ENCODE results near the gene PLXNA2.

PLXNA2 gene

DNA sequence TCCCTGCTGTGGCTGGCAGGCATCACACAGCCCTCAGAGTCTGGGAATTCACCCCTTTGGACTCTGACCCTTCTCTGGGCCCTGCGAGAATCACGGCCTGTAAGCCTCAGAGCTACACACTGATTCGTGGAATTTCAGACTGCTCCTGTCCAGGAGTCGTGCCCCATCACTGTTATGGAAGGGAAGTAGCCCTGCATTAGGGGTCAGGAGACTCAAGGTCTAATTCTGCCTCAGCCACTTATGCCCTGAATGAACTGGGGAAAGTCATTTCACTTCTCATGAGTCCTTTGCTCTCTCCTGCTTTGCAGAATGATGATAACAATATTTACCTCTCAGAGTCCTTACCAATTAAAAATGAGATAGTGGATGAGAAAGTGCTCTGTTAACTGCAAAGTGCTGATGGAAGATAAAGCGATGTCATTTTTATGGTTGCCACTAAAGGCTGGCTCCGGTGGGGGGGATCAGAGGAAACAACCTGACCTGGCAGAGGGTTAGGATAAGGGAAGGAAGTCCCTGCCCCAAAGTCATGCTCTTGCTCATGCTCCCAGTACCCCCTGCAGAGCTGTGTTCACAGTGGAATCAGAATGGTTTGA lies 184.7 kb downstream of the PLXNA2 start:
- no peak for DNase-seq

DNA sequence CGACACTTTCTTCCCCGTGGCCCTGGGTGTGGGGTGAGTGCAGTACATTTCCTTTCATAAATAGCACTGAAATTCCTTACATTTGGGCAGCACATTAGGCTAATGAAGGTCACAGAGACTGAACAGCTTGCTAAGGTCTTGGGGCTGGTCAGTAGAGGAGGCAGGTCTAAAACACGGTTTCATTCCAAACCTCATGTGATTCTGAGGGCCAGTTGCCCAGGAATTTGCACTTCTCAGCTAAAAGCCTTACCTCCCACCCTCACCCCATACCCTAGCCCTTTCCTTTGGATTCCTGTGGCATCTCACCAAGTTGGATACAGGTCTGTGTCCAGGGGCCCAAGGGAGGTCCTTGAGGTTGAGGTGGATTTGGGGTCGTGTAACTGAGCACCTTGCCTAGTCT lies 185.4 kb downstream of the PLXNA2 start:
- no peak for DNase-seq

DNA sequence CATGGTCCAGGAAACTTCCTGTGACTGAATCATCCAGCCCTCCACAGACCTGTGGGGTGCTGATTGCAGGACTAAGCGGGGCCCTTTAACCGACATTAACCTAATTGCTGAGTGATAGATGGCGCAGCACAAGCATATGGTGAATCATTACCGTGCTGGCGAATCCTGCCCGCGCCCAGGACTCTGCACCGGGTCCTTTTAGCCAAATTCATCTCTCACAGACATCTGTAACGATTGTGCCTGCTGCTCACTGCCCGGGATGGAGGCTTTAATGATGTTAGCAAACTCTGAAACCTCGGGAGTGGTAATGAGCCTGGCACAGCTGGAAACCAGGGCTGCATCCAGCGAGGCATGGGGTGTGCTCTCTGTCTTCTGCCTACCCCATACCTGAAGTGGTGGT lies 185.9 kb downstream of the PLXNA2 start:
- DNase-seq, result no peak

DNA sequence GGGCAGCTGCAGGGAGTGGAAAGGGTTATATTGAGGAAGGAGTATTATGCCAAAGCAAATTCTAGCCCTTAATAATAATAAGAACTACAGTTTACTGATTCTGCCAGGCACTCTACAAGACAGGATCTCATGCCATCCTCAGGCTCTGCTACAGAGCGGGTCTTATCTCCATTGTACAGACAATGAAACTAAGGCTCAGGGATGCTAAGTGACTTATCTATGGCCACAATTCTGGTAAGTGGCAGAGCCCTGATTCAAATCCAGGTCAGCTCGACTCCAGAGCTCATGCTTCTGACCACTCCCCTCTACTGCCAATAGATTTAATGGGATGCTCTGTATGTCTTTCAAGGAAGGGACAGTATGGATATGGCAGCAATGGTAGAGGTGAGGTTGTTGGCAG lies 187.1 kb downstream of the PLXNA2 start:
- DNase-seq, result no peak

DNA sequence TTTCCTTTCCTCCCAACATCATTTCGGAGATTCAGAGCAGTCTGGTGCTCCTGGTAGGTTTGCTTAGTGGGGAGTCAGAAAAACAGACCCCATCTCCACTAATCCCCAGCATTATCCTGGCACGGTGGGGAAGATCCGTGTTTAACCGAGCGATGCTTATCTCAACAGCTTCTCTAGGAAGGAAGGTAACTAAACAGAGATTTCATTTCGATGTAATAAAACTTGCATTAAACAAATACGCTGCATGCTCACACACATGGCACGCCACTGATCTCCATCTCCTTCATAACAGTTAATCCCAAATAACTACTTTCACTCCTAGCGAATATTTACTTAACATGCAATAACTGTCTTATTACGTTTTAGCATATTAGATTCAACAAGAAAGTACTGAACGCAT lies 188.6 kb downstream of the PLXNA2 start:
- no peak for DNase-seq

DNA sequence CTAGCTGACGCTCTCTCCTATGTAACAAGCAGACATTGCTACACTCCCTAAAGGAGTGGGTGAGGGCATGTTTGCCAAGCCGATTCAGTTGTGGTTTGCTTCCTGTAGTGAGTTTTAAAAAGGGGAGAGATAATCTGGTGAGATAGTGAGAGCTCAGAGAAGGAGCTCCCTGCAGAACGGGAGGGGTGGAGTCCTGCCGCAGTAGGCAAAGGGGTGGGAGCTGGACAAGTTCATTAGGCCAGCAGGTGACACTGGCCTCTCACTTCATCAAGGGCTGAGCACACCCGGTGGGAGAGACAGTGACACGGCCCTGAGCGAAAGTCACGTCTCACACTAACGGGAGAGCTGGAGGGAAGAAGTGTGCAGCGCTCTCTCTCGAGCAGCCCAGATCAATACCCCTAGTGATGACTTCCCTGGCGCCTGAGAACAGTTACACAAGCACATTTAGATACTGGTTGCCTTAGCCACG lies 189.2 kb downstream of the PLXNA2 start:
- no peak for DNase-seq

DNA sequence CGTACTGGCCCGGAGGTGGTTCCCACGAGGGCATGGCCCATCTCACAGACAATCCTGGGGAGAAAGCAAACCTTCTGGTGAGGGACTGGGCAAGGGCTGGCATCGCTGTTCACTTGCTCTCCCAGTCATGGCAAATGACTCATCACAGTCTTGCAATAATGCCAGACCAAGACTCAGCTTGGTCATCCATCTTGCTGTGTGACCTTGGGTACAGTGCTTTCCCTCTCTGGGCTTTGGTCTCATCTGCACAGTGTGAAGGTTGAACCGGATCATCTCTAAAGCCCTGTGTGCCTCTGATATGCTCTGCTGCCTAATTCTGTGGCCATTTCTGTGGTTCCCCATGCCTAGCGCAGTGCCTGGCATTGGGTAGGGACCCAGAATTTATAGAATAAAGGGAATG lies 189.7 kb downstream of the PLXNA2 start:
- DNase-seq, result no peak

DNA sequence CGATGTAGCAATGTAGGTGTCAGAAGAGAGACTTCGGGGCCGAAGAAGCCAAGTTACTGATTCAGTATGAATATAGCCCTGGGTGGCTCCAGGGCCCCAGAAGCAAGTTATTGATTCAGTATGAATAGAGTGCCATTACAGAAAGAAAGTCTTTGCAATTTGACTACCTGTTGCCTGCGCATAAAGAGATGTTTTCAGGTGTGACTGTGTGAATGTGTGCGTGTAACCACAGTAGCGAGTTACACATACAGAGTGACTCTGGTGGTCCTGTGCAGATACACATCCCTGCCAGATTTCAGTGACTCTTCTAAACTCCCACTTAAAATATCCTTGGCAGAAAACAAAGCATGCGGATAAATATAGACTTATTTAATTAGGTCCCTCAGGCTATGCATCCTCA lies 190.5 kb downstream of the PLXNA2 start:
- no peak for DNase-seq

DNA sequence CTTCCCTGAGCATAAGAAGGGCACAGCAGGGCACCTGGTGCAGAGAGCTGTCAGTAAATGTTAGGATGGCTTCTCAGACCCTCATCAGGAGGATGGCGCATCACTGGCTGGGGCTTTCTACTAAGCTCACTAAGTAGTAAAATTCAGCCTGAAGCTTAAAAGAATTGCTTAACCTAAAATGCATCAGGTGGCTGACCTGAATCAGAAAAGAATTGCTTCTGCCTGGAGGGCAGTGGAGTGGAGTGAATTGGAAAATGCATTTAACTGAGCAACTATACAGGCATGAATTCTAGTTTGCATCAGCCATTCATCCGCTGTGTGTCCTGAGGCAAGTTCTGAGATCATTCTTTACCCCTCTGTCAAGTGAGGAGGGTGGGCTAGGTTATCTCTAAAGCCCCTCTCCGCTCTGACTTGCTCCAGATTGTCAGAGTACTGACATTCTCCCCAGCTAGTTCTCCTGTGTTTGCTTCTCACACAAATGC lies 191.2 kb downstream of the PLXNA2 start:
- no peak for DNase-seq

DNA sequence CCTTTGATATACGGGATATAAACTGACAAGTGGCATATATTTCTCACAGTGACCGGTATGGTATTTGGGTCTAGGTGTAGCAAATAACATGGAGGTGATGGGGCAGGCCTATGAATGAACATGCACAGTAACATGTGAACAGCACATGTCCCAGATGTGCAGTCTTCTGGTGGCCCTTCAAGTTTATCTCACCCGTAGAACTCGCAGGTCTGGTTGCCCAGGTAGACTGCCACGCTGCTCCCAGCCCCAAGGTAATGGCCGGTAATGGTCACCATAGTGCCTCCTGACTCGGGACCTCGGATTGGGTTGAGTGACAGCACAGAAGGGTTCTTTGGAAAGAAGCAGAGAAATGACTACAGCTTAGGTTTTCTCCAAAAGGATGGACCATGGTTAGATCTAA lies 192.0 kb downstream of the PLXNA2 start:
- DNase-seq, result no peak

DNA sequence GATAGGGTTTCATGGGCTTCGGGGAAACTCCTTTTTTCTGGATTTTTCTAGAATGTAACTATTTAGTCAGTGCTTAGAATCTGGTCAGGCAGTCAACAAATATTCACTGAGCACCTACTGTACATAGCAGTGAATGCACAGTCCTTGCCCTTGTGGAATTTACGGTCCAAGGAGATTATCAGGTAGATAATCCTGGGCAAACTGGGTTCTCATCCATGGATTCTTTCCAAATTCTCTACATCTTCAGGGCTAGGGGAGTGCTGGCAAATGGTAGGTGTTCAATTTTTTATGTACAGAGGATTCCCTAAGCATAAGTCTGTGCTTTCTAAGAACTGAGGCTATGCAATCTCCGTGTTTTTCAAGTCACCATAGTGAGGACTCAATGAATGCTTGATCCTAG lies 192.5 kb downstream of the PLXNA2 start:
- DNase-seq, result no peak

DNA sequence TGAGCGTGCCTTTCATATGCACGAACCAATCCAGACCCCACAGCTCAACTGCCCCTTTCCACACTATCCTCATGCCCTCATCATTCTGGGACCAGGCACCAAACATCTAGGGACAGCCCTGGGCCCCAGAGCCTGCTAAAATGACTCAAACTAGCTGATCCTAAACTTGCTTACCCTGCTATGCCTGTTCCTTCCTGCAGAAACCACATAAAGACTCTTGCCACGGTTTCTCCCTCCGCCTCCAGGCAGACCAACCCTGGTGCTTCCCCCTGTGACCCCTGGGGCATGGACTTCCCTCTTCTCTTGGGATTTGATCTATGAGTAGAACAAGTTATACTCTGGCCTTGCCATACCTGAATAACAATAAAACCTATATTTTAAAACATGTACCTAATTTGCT lies 195.3 kb downstream of the PLXNA2 start:
- DNase-seq, result no peak

DNA sequence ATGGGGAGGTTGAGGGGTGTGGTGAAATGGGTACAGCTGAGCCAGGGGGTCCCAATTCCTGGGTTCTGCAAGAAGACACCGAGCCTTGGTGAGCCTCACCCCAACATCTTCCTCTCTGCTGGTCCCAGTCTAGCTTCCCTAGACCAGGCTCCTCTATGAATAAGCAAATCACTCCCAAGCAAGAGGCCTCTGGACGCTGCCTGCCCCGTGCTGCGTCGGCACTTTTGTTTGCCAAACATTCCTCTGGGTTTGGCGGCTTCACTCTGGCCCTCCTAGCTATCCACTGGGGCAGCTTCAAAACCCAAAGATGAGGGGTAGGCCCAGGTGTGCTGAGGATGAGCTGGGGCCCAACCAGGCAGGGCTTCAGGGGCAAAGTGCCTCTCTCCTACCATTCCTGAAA lies 196.2 kb downstream of the PLXNA2 start:
- DNase-seq, result no peak

DNA sequence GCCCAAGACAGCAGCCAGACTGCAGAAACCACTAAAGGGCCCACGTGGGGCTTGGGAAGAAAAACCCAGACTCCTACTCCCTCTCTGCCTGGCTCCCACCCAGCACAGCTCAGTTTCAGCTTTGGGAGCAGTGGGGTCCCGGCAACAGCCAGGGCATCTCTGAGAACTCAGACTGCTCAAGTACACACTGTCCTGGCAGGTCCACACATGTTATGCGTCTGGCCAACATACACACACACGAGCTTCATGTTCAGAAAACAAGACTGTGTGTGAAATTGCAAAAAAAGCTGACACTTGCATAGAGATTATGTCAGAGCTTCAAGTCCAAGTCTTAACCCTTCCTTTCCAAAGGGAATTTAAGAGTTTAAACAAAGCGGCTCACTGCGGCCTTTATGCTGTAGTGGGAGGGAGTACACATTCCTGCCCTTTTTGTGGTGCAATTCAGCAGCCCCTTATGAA lies 196.7 kb downstream of the PLXNA2 start:
- no peak for DNase-seq

DNA sequence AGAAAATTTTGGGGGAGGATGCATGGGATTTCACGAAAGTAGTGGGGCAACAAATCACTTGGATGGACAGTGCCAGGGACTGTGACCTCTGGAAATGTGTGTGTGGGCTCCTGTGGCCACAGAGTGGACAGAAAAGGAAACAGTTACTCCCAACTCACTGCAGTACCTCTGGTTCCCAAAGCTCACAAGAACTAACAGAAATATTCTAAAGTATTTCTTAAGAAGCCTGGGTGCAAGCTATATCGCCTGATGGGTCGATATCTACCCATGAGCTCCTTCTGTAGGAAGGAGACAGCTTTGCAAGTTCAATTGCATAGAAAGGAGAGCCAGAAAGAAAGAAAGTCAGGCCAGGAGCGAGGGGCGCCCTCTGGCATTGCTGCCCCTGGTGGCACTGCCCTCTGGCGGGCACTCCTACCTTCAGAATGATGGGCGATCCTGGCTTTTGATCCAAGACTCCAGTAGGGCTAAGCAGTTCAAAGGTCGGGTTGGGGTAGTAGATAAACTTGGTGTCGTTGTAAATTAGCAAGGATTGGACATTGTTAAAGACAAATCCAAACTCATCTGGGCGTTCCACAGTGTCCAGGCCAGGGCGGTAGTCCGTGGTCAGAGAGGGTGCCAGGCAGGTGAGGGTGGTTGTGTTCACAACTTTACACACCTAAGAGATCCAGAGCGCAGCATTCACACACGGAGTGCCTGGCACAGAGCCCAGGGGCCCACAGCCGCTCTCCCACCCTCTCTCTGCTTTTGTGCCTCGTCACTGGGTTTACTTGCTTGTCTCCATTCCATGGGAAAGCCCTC lies 198.5 kb downstream of the PLXNA2 start:
- DNase-seq, result no peak

DNA sequence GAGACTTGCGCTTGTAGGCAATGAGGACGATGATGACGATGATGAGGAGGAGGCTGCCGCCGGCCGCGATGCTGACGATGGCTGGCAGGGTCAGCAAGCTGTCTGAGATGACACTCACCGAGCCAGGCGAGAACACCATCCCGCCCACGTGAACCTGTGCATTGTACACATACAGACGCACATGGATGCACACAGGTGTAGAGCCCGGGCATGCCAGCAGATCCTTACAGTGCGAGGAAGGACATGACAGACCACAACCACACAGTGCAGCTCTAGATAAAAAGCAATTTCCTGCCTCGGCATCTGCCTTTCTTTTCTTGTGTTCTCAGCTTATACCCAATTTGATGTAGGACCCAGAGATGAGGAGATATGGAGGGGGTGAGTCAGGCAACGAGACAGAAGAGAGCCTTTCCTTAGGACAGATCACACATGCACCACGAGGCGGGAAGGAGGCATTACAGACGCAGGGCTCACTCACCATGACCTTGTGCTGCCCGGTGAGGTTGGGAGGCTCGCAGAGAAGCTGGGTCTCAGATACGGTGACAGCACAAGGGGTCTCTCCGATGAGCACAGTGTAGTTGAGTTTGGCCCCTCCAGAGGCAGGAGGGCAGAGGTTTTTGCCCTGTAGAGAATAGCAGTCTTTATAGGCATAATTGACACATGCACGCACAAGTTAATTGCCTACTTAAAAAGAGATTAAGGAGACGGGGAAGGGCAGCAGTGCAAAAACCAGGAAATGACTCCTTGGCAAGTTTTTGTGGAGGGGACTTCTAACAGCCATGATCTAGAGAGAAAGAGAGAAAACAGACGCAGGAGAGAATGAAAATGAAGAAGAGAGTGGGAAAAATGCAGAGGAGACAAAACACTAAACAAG lies 199.4 kb downstream of the PLXNA2 start:
- DNase-seq, result no peak

DNA sequence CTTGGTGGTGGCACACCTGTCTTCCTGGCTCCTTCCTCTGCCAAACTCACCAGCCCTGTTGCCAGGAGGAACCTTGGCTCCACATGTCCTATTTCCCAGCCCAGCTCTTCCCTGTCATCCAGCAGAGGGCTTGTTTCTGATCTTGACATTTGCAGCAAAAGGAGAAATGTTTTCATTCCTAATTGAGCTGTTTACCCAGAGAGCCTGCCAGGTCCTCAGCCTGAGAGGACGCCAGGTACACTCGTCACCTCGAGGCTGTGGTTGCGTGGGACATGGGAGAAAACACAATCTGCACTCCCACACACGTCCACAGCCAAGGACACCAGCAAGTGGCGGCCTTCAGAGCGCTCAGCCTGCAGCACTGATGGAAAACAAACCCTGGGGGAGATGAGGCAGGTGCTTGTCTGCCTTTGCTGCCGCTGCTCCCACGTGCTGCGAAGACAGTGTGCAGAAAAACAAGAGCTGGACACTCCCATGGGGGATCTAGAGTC lies 200.4 kb downstream of the PLXNA2 start:
- no peak for DNase-seq

DNA sequence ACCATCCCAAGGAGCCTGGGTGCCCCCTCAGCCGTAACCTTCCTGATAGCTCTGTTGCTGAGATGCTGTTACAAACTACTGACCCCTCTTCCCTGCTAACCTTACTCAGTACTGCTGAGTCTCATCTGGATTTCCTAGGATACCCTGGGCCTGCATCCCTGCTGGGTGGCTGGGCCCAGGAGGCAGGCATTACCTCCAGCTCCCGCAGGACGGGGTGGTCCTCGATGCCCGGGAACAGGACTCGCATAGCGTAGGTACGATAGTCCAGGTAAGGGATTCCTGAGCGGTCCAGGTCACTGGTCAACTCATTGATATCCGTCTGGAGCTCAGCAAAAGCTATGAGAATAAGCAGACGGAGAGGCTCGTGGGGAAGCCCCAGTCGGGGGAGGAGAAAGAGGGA lies 201.3 kb downstream of the PLXNA2 start:
- DNase-seq, result no peak

DNA sequence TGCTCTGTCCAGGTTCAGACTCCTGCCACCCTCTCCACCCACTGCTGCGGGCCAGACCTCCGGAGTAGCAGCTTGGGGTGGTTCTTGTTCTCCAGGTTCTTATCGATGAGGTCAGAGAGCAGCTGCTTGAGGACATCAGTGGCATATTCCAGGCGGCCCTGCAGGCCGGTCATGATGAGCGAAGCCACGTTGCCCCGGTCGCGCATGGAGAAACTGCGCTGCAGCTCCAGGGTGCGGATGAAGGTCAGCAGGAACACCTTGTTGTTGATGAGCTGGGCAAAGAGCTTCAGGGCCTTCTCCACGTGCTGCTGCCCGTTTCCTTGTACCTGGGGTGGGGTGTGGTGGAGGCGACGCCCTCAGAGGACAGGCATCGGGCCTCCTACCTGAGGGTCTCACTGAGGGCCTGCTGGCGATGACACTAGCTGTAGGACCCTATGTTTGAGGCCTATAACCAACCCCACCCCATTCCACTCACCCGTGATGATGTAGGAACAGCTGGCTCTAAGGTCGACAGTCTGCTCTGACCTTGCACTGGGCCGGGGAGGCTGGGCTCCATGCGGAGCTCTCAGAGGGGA lies 202.1 kb downstream of the PLXNA2 start:
- no peak for DNase-seq

DNA sequence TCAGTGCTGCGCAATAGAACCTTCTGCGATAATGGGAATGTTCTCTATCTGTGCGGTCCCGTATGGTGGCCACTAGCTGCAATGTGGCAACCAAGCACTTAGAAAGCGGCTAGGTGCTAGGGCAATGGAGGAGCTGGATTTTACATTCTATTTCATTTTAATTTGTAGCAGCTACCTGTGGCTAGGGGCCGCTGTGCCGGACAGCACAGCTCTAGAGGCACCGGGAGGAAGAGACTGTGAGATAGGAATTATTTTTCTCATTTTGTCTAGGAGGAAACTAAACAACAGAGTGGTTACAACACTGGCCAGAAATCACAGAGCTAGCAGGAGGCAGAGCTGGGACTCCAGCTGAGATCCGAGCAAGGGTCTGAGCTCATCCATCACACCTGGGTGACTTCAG lies 202.7 kb downstream of the PLXNA2 start:
- DNase-seq, result no peak

DNA sequence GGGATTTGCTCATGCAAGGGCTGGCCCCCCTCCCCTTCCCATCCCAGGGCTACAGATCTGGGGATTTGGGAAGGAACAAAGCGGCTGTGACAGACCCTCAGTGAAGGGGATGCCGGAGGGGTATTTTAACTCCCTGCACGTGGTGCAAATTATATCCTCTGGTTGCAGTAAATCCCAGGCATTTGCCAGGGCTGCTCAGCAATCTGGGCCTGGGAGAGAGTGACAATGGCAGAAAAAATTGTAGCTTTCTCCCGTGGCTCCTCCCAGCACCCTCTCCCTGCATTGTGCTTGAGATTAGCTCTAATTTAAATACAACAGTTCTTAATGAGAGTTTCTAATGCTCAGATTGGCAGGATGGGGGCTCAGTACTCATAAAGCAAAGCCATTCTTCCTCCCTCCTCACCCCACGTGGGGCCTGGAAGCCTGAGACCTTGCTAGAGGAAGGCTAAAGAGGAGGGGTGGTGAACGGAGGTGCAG lies 203.3 kb downstream of the PLXNA2 start:
- no peak for DNase-seq

DNA sequence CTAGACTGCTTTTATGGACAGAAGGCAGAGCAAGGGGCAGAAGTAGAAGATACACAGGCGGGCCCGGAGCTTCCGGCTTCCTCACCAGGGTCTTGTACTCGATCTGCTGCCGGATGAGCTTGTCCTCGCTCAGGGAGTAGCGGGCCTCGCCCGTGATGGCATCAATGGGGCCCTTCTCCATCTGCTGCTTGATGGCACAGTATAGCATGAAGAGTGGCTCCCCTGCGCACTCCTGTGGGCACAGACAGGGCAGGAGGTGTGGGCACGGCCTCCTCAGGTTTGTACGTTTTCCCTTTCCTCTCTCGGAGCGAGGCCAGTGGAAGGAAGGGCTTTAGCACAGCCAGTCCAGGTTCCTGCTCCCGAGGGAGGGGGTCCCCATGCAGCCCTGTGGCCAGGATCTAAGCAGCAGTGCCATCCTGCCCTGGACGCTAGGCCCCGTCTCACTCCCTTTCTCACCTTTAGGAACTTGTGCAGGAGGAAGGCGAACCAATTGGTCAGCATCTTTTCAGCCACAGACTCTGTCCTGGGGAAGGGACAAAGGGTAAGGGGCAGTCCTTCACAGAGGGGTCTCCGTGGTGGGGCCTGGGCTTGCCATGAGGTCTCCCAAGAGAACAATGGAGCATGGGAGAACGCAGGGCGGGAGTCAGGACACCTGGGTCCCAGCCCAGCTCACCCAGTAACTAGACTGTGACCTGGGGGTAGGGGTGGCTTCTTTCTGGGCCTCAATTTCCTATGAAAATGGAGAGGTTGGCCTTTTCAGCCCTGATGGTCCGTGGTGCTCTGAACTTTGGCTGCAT lies 204.4 kb downstream of the PLXNA2 start:
- DNase-seq, result no peak

Measured in SHP77 (cell line).